ENCODE measurements around the gene LCOR. TPM values are rescaled to one million over a fixed set of nuclear protein-coding genes. Genes with fewer than 3 reads are reported as not detected.

Gene LCOR
- total and polyA plus RNA-seq, 9 of the 15 experiments (the other 6 are each of a cell fraction or from before 2014, with no cell fraction given), result 3.6 to 25.2 (median 14.4) TPM

- no peak overlapping the region for H3K27ac ChIP-seq (ENCODE audit: extremely low read depth, low read depth, low read length)
- DNase-seq (ENCODE audit: extremely low read depth in 1 of 4, low spot score in 3 of 4), result no peak
- POLR2A ChIA-PET, result interaction anchor here (0.7 kb wide), 1 partner anchor 216 kb away, joined by 3 read pairs; no protein-coding TSS in a partner anchor
- no TSS peak for BruUV-seq (replicated peaks)
- no peaks in the 10 kb centered on the region for H3K9me1 ChIP-seq (ENCODE audit: control insufficient read depth, insufficient read depth, low read length)
- H3K4me2 ChIP-seq (ENCODE audit: insufficient read depth, low read length), result no peak overlapping the region
- H2AFZ ChIP-seq (ENCODE audit: low read depth, low read length), result no peak overlapping the region
- intact Hi-C loops (cut with micrococcal nuclease), result no loop called here
- WGBS (ENCODE audit: insufficient coverage, low coverage, missing lambda C conversion rate), result 62% methylated on average over 4 of the region's 4 CpGs
- H3K4me3 ChIP-seq, result no peak overlapping the region
- CTCF ChIA-PET (ENCODE audit: low intra/inter-chr PET ratio), result no interaction called here
- no peaks in the 10 kb centered on the region for H3K36me3 ChIP-seq (ENCODE audit: control insufficient read depth, insufficient read depth, low read length)
- in situ Hi-C loops (cut with MboI), result no loop called here
- H4K20me1 ChIP-seq (replicated peaks; ENCODE audit: control insufficient read depth, insufficient read depth, low read length), result no peaks in the 10 kb centered on the region
- TF ChIP-seq WHSC1 (IDR thresholded peaks at IDR 0.05; ENCODE audit: low read length), result no peak
- no peak for TF ChIP-seq DIDO1 (tag; IDR thresholded peaks at IDR 0.05; ENCODE audit: low read depth)
- no peaks in the 10 kb centered on the region for H3K79me2 ChIP-seq (ENCODE audit: control insufficient read depth, insufficient read depth, low read length)
- H3K9ac ChIP-seq (ENCODE audit: insufficient read depth in 1 of 2, low read depth in 2 of 2, low read length in 2 of 2), result no peak overlapping the region
- H3K27me3 ChIP-seq (ENCODE audit: control insufficient read depth in 2 of 2, insufficient read depth in 2 of 2, low read length in 2 of 2), result no peaks in the 10 kb centered on the region
- H3K4me1 ChIP-seq (replicated peaks in 1 of 2; ENCODE audit: control insufficient read depth in 2 of 2, insufficient read depth in 2 of 2, low read length in 2 of 2), result no peaks in the 10 kb centered on the region; a peak in 1 of 5 replicates
- no peaks in the 10 kb centered on the region for H3K9me3 ChIP-seq (replicated peaks; ENCODE audit: control insufficient read depth, insufficient read depth, low read depth, low read length)
- no peak for FAIRE-seq
- no peak for ATAC-seq
These were observed 34.6 kb upstream of the LCOR start for GRCh38 chr10:96797485-96797884.

- ChIA-PET CTCF (ENCODE audit: low intra/inter-chr PET ratio) (no interaction called here), POLR2A (interaction anchor here (0.9 kb wide), 1 partner anchor 26 kb away, joined by 3 read pairs; no protein-coding TSS in a partner anchor)
- Histone ChIP-seq H3K79me2 (ENCODE audit: control insufficient read depth, insufficient read depth, low read length) (no peaks in the 10 kb centered on the region), H3K36me3 (ENCODE audit: control insufficient read depth, insufficient read depth, low read length) (no peaks in the 10 kb centered on the region), H3K4me3 (no peak overlapping the region), H3K4me1 (replicated peaks in 1 of 2; ENCODE audit: control insufficient read depth in 2 of 2, insufficient read depth in 2 of 2, low read length in 2 of 2) (no peaks in the 10 kb centered on the region), H2AFZ (ENCODE audit: low read depth, low read length) (no peak overlapping the region), H3K9me1 (ENCODE audit: control insufficient read depth, insufficient read depth, low read length) (no peaks in the 10 kb centered on the region), H3K27me3 (ENCODE audit: control insufficient read depth in 2 of 2, insufficient read depth in 2 of 2, low read length in 2 of 2) (no peaks in the 10 kb centered on the region), H4K20me1 (replicated peaks; ENCODE audit: control insufficient read depth, insufficient read depth, low read length) (no peaks in the 10 kb centered on the region), H3K9me3 (replicated peaks; ENCODE audit: control insufficient read depth, insufficient read depth, low read depth, low read length) (no peaks in the 10 kb centered on the region), H3K9ac (ENCODE audit: insufficient read depth in 1 of 2, low read depth in 2 of 2, low read length in 2 of 2) (no peak overlapping the region), H3K4me2 (ENCODE audit: insufficient read depth, low read length) (no peak overlapping the region), H3K27ac (ENCODE audit: extremely low read depth, low read depth, low read length) (no peak overlapping the region)
- TF ChIP-seq TRIM24 (IDR thresholded peaks at IDR 0.05) (peak in 1 of 2 experiments; percentile 53; a peak in 2 of 4 replicates), CBFB (CRISPR knock-in tag; IDR thresholded peaks at IDR 0.05) (no peak), HOXB6 (CRISPR knock-in tag; IDR thresholded peaks at IDR 0.05; ENCODE audit: borderline replicate concordance) (no peak), ERF (CRISPR knock-in tag; IDR thresholded peaks at IDR 0.05) (no peak)
- intact Hi-C loops (cut with micrococcal nuclease), result no loop called here
- 14% methylated on average over 1 of the region's 2 CpGs for WGBS (ENCODE audit: insufficient coverage, low coverage, missing lambda C conversion rate)
- no peak for FAIRE-seq
- in situ Hi-C loops (cut with MboI), result no loop called here
- no TSS peak for BruUV-seq (replicated peaks)
- ATAC-seq, result no peak
- no peak for DNase-seq (ENCODE audit: extremely low read depth in 1 of 4, low spot score in 3 of 4)
These were observed 28.8 kb upstream of the LCOR start for GRCh38 chr10:96803288-96803664.
